Measurements from ENCODE around the gene FBF1. TPM values are rescaled to one million over a fixed set of nuclear protein-coding genes. Genes with fewer than 3 reads are reported as not detected.

FBF1 gene
- total and polyA plus RNA-seq, 9 of the 15 experiments (the other 6 are each of a cell fraction or from before 2014, with no cell fraction given) = 0.46 to 14.9 (median 7.5) TPM

DNA sequence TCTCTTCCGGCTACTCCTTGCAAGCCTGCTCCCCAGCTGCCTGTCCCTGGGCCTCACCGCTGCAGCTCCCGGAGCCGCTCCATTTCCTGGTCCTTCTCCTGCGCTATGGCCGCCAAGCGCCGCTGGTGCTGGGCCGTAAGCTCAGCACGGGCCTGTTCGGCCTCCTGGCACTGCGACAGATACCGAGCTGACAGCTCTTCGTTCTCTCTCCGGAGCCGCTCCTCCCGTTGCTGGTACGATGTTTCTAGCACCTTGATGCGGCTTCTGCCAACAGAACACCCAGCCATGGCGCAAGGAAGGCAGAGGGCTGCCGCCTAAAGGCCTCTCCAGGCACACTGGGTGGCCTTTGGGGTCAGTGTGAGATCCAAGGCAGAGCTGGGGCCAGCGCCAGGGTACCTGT lies 21.2 kb downstream of the FBF1 start:
- Histone ChIP-seq H3K4me3 (no peak overlapping the region), H3K9ac (ENCODE audit: insufficient read depth in 1 of 2, low read depth in 2 of 2, low read length in 2 of 2) (peak overlapping the region in 1 of 2 experiments; percentile 71; a peak in 2 of 4 replicates), H3K27ac (ENCODE audit: extremely low read depth, low read depth, low read length) (no peak overlapping the region), H3K9me1 (ENCODE audit: control insufficient read depth, insufficient read depth, low read length) (no peaks in the 10 kb centered on the region), H3K27me3 (ENCODE audit: control insufficient read depth in 2 of 2, insufficient read depth in 2 of 2, low read length in 2 of 2) (no peaks in the 10 kb centered on the region), H3K9me3 (replicated peaks; ENCODE audit: control insufficient read depth, insufficient read depth, low read depth, low read length) (no peaks in the 10 kb centered on the region), H3K4me2 (ENCODE audit: insufficient read depth, low read length) (no peak overlapping the region), H3K4me1 (replicated peaks in 1 of 2; ENCODE audit: control insufficient read depth in 2 of 2, insufficient read depth in 2 of 2, low read length in 2 of 2) (peaks cover 0 to 42% of the 10 kb centered on the region in 2 experiments; a peak in 2 of 5 replicates), H3K36me3 (ENCODE audit: control insufficient read depth, insufficient read depth, low read length) (0 out of 3 replicates have a peak, but pooled peaks cover 3% of the 10 kb centered on the region), H4K20me1 (replicated peaks; ENCODE audit: control insufficient read depth, insufficient read depth, low read length) (no peaks in the 10 kb centered on the region), H3K79me2 (ENCODE audit: control insufficient read depth, insufficient read depth, low read length) (no peaks in the 10 kb centered on the region), H2AFZ (ENCODE audit: low read depth, low read length) (no peak overlapping the region)
- intact Hi-C loops (cut with micrococcal nuclease) (no loop called here), in situ Hi-C loops (cut with MboI) (no loop called here)
- TF ChIP-seq ELK1 (CRISPR knock-in tag; IDR thresholded peaks at IDR 0.05) = no peak
- TF ChIP-seq, protein P1, sequence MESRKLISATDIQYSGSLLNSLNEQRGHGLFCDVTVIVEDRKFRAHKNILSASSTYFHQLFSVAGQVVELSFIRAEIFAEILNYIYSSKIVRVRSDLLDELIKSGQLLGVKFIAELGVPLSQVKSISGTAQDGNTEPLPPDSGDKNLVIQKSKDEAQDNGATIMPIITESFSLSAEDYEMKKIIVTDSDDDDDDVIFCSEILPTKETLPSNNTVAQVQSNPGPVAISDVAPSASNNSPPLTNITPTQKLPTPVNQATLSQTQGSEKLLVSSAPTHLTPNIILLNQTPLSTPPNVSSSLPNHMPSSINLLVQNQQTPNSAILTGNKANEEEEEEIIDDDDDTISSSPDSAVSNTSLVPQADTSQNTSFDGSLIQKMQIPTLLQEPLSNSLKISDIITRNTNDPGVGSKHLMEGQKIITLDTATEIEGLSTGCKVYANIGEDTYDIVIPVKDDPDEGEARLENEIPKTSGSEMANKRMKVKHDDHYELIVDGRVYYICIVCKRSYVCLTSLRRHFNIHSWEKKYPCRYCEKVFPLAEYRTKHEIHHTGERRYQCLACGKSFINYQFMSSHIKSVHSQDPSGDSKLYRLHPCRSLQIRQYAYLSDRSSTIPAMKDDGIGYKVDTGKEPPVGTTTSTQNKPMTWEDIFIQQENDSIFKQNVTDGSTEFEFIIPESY (CRISPR knock-in tag; IDR thresholded peaks at IDR 0.05) = peak; percentile 84
- ChIA-PET CTCF (ENCODE audit: low intra/inter-chr PET ratio) (no interaction called here), POLR2A (interaction anchor here (0.6 to 1.8 kb wide), 5 partner anchors 8 to 59 kb away, joined by 3 to 7 read pairs (median 5); partner anchors contain the start of genes ACOX1 and TEN1)
- DNase-seq (ENCODE audit: extremely low read depth in 1 of 4, low spot score in 3 of 4) = no peak
- 88% methylated on average over 15 of the region's 22 CpGs for WGBS (ENCODE audit: insufficient coverage, low coverage, missing lambda C conversion rate)
- no peak for FAIRE-seq
- no TSS peak for BruUV-seq (replicated peaks)
- ATAC-seq = no peak
